ENCODE measurements around the gene ADCK1. TPM values are rescaled to one million over a fixed set of nuclear protein-coding genes. Genes with fewer than 3 reads are reported as not detected.

ADCK1 gene
- polyA plus RNA-seq, 3 donors = 3.7 to 33.0 (median 5.4) TPM

- H3K27ac ChIP-seq (ENCODE audit: low read depth in 1 of 2, low read length in 2 of 2) = no peak overlapping the region
- peaks cover 0 to 8% of the 10 kb centered on the region in 2 donors for H3K27me3 ChIP-seq (ENCODE audit: control insufficient read depth in 2 of 2, insufficient read depth in 2 of 2, low read length in 2 of 2)
- no peaks in the 10 kb centered on the region for H3K79me2 ChIP-seq (ENCODE audit: insufficient read depth, low read length)
- Mint-ChIP-seq H3K27ac (no peak overlapping the region), H3K4me1 (peaks cover 7% of the 10 kb centered on the region), H3K9me3 (peaks cover 0 to 8% (median 0%) of the 10 kb centered on the region in 7 donors), H3K36me3 (no peaks in the 10 kb centered on the region), H3K4me3 (no peak overlapping the region), H3K27me3 (ENCODE audit: low read depth in 3 of 3) (peaks cover 8 to 13% (median 10%) of the 10 kb centered on the region in 3 donors)
- no peak overlapping the region for H3K4me3 ChIP-seq (replicated peaks in 1 of 3; ENCODE audit: low read depth in 2 of 3, low read length in 3 of 3)
- 95% methylated on average over 3 of the region's 3 CpGs for WGBS (ENCODE audit: insufficient coverage)
- H2AFZ ChIP-seq (ENCODE audit: insufficient read depth, low read depth, low read length, poor library complexity, severe bottlenecking) = no peak overlapping the region
- peaks cover 0 to 8% of the 10 kb centered on the region in 2 donors for H3K4me1 ChIP-seq (ENCODE audit: control insufficient read depth in 1 of 2, insufficient read depth in 2 of 2, low read length in 2 of 2)
- intact Hi-C loops (cut with micrococcal nuclease) = no loop called here
- H4K20me1 ChIP-seq (ENCODE audit: insufficient read depth, low read length) = no peaks in the 10 kb centered on the region
- no peak overlapping the region for H3K4me2 ChIP-seq (replicated peaks; ENCODE audit: extremely low read depth, low read length, poor library complexity, severe bottlenecking)
- no peak for TF ChIP-seq CTCF (IDR thresholded peaks at IDR 0.05)
- H3K9me3 ChIP-seq (replicated peaks in 1 of 2; ENCODE audit: control insufficient read depth in 1 of 2, insufficient read depth in 1 of 2, low read length in 2 of 2) = no peaks in the 10 kb centered on the region
- no peak for DNase-seq
- H3K36me3 ChIP-seq (replicated peaks in 1 of 2; ENCODE audit: control insufficient read depth in 1 of 2, insufficient read depth in 2 of 2, low read length in 2 of 2) = no peaks in the 10 kb centered on the region
- H3K9ac ChIP-seq (ENCODE audit: insufficient read depth, low read length, poor library complexity, severe bottlenecking) = no peak overlapping the region
Observed at GRCh38 chr14:77970646-77971045, 170.7 kb downstream of the ADCK1 start.

- Histone ChIP-seq H3K79me2 (ENCODE audit: insufficient read depth, low read length) (no peaks in the 10 kb centered on the region), H3K9me3 (replicated peaks in 1 of 2; ENCODE audit: control insufficient read depth in 1 of 2, insufficient read depth in 1 of 2, low read length in 2 of 2) (no peaks in the 10 kb centered on the region), H4K20me1 (ENCODE audit: insufficient read depth, low read length) (no peaks in the 10 kb centered on the region), H3K4me2 (replicated peaks; ENCODE audit: extremely low read depth, low read length, poor library complexity, severe bottlenecking) (no peak overlapping the region), H2AFZ (ENCODE audit: insufficient read depth, low read depth, low read length, poor library complexity, severe bottlenecking) (no peak overlapping the region), H3K9ac (ENCODE audit: insufficient read depth, low read length, poor library complexity, severe bottlenecking) (no peak overlapping the region), H3K4me3 (replicated peaks in 1 of 3; ENCODE audit: low read depth in 2 of 3, low read length in 3 of 3) (no peak overlapping the region), H3K36me3 (replicated peaks in 1 of 2; ENCODE audit: control insufficient read depth in 1 of 2, insufficient read depth in 2 of 2, low read length in 2 of 2) (no peaks in the 10 kb centered on the region), H3K4me1 (ENCODE audit: control insufficient read depth in 1 of 2, insufficient read depth in 2 of 2, low read length in 2 of 2) (no peaks in the 10 kb centered on the region), H3K27me3 (ENCODE audit: control insufficient read depth in 2 of 2, insufficient read depth in 2 of 2, low read length in 2 of 2) (no peaks in the 10 kb centered on the region), H3K27ac (ENCODE audit: low read depth in 1 of 2, low read length in 2 of 2) (no peak overlapping the region)
- intact Hi-C loops (cut with micrococcal nuclease) = no loop called here
- no peak for TF ChIP-seq CTCF (IDR thresholded peaks at IDR 0.05)
- 100% methylated on average over 2 of the region's 5 CpGs for WGBS (ENCODE audit: insufficient coverage)
- H3K9me3 Mint-ChIP-seq = no peaks in the 10 kb centered on the region
- peaks cover 0 to 6% (median 2%) of the 10 kb centered on the region in 3 donors for H3K27me3 Mint-ChIP-seq (ENCODE audit: low read depth in 3 of 3)
- no peak for DNase-seq
- no peaks in the 10 kb centered on the region for H3K4me1 Mint-ChIP-seq
- H3K36me3 Mint-ChIP-seq = no peaks in the 10 kb centered on the region
- no peak overlapping the region for H3K27ac Mint-ChIP-seq
- H3K4me3 Mint-ChIP-seq = no peak overlapping the region
Observed at GRCh38 chr14:77973246-77973645, 173.3 kb downstream of the ADCK1 start.
